Epithelial cell of esophagus (primary cell): ENCODE results near the gene C12orf76.
"Not testable (repeated sequence)": the region's sequence is repeated elsewhere in the genome, so short reads cannot be mapped to it uniquely, and the experiment has no call there.

Experiments
- DNase-seq: peaks from one replicate; pipeline ENCODE4 v3.0.0; 2010; ENCODE audit warnings: low read depth
- H3K4me3 ChIP-seq: 2 replicates; pipeline ENCODE4 v1.5.1; 2011; ENCODE audit warnings: mild to moderate bottlenecking, low read length, control low read depth
- TF ChIP-seq, protein P1 (sequence below): IDR thresholded peaks from 2 replicates; pipeline ENCODE4 v1.5.1; 2011; ENCODE audit warnings: low read depth, mild to moderate bottlenecking, low read length, control low read depth, inconsistent platforms; ENCODE audit not compliant: insufficient read depth; ENCODE audit errors: missing control alignments

Gene C12orf76

GRCh38 chr12:110073049-110073831, 24.9 kb upstream of the C12orf76 start:
- no peak overlapping the region for H3K4me3 ChIP-seq
- DNase-seq = no peak
- TF ChIP-seq, protein P1, sequence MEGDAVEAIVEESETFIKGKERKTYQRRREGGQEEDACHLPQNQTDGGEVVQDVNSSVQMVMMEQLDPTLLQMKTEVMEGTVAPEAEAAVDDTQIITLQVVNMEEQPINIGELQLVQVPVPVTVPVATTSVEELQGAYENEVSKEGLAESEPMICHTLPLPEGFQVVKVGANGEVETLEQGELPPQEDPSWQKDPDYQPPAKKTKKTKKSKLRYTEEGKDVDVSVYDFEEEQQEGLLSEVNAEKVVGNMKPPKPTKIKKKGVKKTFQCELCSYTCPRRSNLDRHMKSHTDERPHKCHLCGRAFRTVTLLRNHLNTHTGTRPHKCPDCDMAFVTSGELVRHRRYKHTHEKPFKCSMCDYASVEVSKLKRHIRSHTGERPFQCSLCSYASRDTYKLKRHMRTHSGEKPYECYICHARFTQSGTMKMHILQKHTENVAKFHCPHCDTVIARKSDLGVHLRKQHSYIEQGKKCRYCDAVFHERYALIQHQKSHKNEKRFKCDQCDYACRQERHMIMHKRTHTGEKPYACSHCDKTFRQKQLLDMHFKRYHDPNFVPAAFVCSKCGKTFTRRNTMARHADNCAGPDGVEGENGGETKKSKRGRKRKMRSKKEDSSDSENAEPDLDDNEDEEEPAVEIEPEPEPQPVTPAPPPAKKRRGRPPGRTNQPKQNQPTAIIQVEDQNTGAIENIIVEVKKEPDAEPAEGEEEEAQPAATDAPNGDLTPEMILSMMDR = no peak

DNA sequence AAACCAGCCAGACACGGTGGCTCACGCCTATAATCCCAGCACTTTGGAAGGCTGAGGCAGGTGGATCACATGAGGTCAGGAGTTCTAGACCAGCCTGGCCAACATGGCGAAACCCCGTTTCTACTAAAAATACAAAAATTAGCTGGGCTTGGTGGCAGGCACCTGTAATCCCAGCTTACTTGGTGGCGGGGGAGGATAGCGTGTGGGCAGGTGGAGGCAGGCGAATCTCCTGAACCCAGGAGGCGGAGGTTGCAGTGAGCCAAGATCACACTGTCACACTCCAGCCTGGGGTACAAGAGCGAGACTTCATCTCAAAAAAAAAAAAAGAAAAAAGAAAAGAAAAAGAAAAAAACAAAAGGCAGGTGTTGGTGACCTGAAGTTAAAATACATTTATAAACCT, 24.3 kb upstream of the C12orf76 start:
- not testable (repeated sequence) for DNase-seq, H3K4me3 ChIP-seq

DNA sequence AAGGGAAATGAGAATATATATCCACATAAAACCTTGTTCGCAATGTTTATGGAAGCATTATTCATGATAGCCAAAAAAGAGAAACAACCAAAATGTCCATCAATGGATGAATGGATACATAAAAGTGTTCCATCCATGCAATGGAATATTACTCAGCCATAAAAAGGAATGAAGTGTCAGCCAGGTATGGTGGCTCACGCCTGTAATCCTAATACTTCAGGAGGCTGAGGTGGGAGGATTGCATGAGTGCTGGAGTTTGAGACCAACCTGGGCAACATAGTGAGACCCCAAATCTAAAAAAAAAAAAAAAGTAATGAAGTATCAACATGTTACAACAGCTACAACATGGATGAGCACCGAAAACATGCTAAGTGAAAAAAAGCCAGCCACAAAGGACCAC, 23.6 kb upstream of the C12orf76 start:
- TF ChIP-seq, protein P1 = no peak
- no peak for DNase-seq
- H3K4me3 ChIP-seq = no peak overlapping the region

DNA sequence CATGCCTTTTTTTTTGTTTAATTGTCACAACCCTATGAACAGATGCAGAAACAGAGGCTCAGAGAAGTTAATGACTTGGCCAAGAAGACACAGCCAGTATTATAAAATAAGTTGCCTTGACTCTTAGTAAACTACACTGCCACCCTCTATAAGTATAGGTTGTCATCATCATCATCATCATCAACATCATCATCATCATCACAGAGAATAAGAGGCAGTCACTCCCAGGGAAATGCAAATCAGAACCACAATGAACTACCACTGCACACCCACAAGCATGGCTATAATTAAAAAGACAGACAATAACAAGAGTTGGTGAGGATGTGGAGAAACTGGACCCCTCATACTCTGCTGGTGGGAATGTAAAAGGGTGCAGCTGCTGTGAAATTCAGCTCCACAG, 23.2 kb upstream of the C12orf76 start:
- DNase-seq = no peak
- TF ChIP-seq, protein P1 = no peak
- no peak overlapping the region for H3K4me3 ChIP-seq

DNA sequence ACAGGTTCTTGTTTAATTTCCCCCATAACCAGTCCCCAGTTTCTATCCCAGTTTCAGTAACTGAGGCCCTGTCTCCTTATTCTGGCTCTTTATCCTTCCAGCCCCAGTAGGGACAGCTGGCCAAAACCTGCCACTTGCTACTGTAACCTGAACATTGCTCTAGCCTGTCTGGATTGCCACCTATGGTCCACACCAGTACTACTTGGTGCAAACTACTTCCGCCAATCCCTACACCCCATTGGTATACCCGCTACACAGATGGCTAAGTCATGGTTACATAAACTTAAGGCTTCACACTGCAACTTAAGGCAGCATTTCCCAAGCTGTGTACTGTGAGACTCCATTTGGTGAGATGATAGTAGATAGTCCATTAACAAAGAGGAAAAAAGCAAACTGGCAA, 20.3 kb upstream of the C12orf76 start:
- TF ChIP-seq, protein P1 = no peak

DNA sequence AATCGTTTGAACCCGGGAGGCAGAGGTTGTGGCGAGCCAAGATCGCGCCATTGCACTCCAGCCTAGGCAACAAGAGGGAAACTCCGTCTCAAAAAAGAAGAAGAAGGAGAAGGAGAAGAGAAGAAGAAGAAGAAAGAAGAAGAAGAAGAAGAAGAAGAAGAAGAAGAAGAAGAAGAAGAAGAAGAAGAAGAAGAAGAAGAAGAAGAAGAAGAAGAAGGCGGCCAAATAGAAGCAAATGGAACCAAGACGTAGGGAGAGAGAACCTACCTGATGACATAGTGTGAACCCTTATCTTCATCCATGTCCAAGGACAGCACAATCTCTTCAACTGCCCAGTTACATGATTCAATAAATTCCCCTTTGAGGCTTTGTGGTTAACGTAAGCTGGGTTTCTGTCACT, 19.8 kb upstream of the C12orf76 start:
- DNase-seq, H3K4me3 ChIP-seq: not testable (repeated sequence)

More for the DNA sequence above, 20.3 kb upstream of the C12orf76 start:
- DNase-seq = no peak
- H3K4me3 ChIP-seq = no peak overlapping the region

DNA sequence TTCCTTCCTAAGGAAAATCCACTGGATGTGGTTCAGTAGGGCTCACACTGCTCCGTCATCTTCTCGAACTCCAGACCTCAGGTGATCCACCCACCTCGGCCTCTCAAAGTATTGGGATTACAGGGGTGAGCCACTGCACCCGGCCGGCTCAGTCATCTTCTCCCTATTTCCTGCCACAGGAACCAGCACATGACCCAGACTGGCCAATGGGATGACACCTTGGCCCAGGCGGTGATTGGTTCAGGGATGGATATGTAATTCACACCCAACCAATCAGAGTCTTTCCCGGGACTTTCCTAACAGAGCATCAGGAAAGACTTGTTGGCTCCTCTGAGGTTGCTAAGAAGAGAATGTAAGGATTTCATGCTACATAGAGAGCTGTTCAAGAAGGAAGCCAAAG, 19.2 kb upstream of the C12orf76 start:
- DNase-seq = no peak
- TF ChIP-seq, protein P1 = no peak
- H3K4me3 ChIP-seq = no peak overlapping the region

DNA sequence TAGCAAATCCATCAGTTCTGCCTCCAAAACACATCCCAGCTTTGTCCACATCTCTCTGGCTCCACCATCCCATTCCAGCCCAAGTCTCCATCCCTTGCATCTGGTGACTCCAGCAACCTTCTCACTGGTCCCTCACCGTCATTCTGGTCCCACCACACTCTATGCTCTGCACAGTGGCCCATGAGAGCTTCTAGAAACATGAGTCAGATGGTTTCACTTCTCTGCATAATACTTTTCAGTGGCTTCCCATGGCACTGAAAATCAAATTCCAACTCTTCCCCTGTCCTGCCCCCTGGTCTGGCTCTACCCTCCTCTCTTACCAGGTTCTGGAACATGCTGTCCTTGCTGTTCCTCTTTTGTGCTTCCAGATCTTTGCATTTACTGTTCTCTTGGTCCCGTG, 17.2 kb upstream of the C12orf76 start:
- TF ChIP-seq, protein P1 = no peak
- H3K4me3 ChIP-seq = no peak overlapping the region
- DNase-seq = no peak
